Cardiac muscle cell (in vitro differentiated cells and primary cell): Measurements from ENCODE around the gene SPHK1. TPM values are rescaled to one million over a fixed set of nuclear protein-coding genes. Genes with fewer than 3 reads are reported as not detected.

Experiments used
- DNase-seq, 2 donors: peaks; one replicate each; pipeline versions ENCODE4 v3.0.0 to v3.0.0-alpha.2; 2010 to 2017; ENCODE audit warnings: low read depth in 1 of 2, low spot score in 1 of 2
- H3K27ac ChIP-seq: fragments of 200-600 bp; sonication (generic); 2 replicates; pipeline ENCODE4 v1.5.1; 2016
- H3K27me3 ChIP-seq: fragments of 200-600 bp; sonication (generic); 2 replicates; pipeline ENCODE4 v1.6.0; 2016; ENCODE audit warnings: control low read depth
- H3K36me3 ChIP-seq: fragments of 200-600 bp; sonication (generic); 2 replicates; pipeline ENCODE4 v1.5.1; 2016; ENCODE audit warnings: control low read depth
- H3K4me1 ChIP-seq: fragments of 200-600 bp; sonication (generic); 2 replicates; pipeline ENCODE4 v1.8.1; 2017; ENCODE audit warnings: low read depth, mild to moderate bottlenecking, mixed run types
- H3K4me3 ChIP-seq: fragments of 200-600 bp; sonication (generic); 2 replicates; pipeline ENCODE4 v1.5.1; 2016; ENCODE audit warnings: mild to moderate bottlenecking
- H3K9me3 ChIP-seq: fragments of 200-600 bp; sonication (generic); 2 replicates; pipeline ENCODE4 v1.5.1; 2017; ENCODE audit warnings: low read depth, mild to moderate bottlenecking, control low read depth
- CTCF ChIP-seq: IDR thresholded peaks from 2 replicates; pipeline ENCODE4 v1.5.1; 2012; ENCODE audit warnings: low read depth, mild to moderate bottlenecking, low read length
- polyA plus RNA-seq: library from polyadenylated mRNA; unstranded; fragments of >200 nt; fragmentation: Nextera tagmentation; extraction: Ambion mirVana; gene quantifications from 2 replicates; pipeline ENCODE4 v1.2.1, GENCODE V29; 2016
- total RNA-seq: library from RNA; depleted of rRNA; stranded (reverse); fragments of >200 nt; gene quantifications from 2 replicates; pipeline ENCODE4 v1.2.3, GENCODE V29; 2016

Gene SPHK1
- total and polyA plus RNA-seq, 2 experiments from 2014 or later, result 14.3 to 24.3 TPM

- Histone ChIP-seq H3K9me3 (no peaks in the 10 kb centered on the region), H3K27me3 (peaks cover 7% of the 10 kb centered on the region), H3K4me1 (peaks cover 3% of the 10 kb centered on the region), H3K36me3 (peaks cover 19% of the 10 kb centered on the region), H3K27ac (peak overlapping the region; percentile 32), H3K4me3 (no peak overlapping the region)
- peak in 1 of 2 donors; percentile 64 for DNase-seq
- TF ChIP-seq CTCF, result no peak
These were observed 5.6 kb downstream of the SPHK1 start for GRCh38 chr17:76390003-76390421.

- no peak for TF ChIP-seq CTCF
- peaks cover 28% of the 10 kb centered on the region for H3K36me3 ChIP-seq
- no peak overlapping the region for H3K4me3 ChIP-seq
- no peak overlapping the region for H3K27ac ChIP-seq
- no peaks in the 10 kb centered on the region for H3K4me1 ChIP-seq
- H3K27me3 ChIP-seq, result no peaks in the 10 kb centered on the region
- no peaks in the 10 kb centered on the region for H3K9me3 ChIP-seq
- DNase-seq, result no peak
These were observed 6.8 kb downstream of the SPHK1 start for GRCh38 chr17:76391200-76391715.

- no peak for DNase-seq
- Histone ChIP-seq H3K4me3 (no peak overlapping the region), H3K36me3 (peaks cover 49% of the 10 kb centered on the region), H3K9me3 (no peaks in the 10 kb centered on the region), H3K27me3 (no peaks in the 10 kb centered on the region), H3K4me1 (no peaks in the 10 kb centered on the region), H3K27ac (no peak overlapping the region)
- no peak for TF ChIP-seq CTCF
These were observed 9.8 kb downstream of the SPHK1 start for GRCh38 chr17:76394166-76394565.

- no peak for TF ChIP-seq CTCF
- Histone ChIP-seq H3K36me3 (peaks cover 58% of the 10 kb centered on the region), H3K9me3 (no peaks in the 10 kb centered on the region), H3K4me3 (no peak overlapping the region), H3K4me1 (no peaks in the 10 kb centered on the region), H3K27ac (no peak overlapping the region), H3K27me3 (no peaks in the 10 kb centered on the region)
- DNase-seq, result no peak
These were observed 11.6 kb downstream of the SPHK1 start for GRCh38 chr17:76395980-76396379.

- Histone ChIP-seq H3K9me3 (no peaks in the 10 kb centered on the region), H3K4me3 (no peak overlapping the region), H3K27me3 (no peaks in the 10 kb centered on the region), H3K36me3 (peaks cover 62% of the 10 kb centered on the region), H3K27ac (no peak overlapping the region), H3K4me1 (peaks cover 4% of the 10 kb centered on the region)
- TF ChIP-seq CTCF, result no peak
- no peak for DNase-seq
These were observed 12.8 kb downstream of the SPHK1 start for GRCh38 chr17:76397184-76397583.
